Gastrocnemius medialis (tissue), 4 donors: ENCODE results near the gene SKI.

ENCODE experiments used
- POLR2A ChIP-seq, 2 donors: fragments of 450-650 bp; IDR thresholded peaks; one replicate each; pipeline ENCODE4 v1.6.1; 2017; ENCODE audit warnings: antibody characterized with exemption in 2 of 2, mild to moderate bottlenecking in 2 of 2, moderate library complexity in 2 of 2
- TF ChIP-seq, protein P1 (sequence below), 5 experiments: fragments of 450-650 bp in 3 of 5; fragments of 200-600 bp in 2 of 5; sonication (generic) in 2 of 5; IDR thresholded peaks in 4 of 5; conservative IDR thresholded peaks in 1 of 5; 1 replicate in 4 of 5; 2 replicates in 1 of 5; pipeline ENCODE4 v1.5.1; 2016 to 2019; ENCODE audit warnings: antibody characterized with exemption in 5 of 5, mild to moderate bottlenecking in 3 of 5, moderate library complexity in 3 of 5

DNA sequence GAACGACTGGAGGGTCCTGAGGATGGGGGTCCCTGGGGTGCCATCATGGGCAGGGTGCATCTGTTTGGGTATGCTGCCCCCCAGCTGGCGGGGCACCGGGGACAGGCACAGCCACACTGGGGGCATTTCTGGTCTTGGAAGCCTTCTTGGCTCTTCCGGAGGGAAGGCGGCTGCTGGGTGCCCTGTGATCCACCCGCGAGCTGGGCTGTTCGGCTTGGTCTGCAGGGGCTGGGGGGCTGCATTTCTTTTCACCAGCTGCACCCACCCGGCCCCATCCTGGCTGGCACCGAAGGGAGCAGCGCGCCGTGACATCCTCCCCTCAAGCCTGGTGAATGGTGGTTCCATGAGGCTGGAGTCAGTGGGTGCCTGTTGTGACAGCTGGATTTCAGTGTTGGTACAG lies 45.7 kb upstream of the SKI start:
- TF ChIP-seq, protein P1, sequence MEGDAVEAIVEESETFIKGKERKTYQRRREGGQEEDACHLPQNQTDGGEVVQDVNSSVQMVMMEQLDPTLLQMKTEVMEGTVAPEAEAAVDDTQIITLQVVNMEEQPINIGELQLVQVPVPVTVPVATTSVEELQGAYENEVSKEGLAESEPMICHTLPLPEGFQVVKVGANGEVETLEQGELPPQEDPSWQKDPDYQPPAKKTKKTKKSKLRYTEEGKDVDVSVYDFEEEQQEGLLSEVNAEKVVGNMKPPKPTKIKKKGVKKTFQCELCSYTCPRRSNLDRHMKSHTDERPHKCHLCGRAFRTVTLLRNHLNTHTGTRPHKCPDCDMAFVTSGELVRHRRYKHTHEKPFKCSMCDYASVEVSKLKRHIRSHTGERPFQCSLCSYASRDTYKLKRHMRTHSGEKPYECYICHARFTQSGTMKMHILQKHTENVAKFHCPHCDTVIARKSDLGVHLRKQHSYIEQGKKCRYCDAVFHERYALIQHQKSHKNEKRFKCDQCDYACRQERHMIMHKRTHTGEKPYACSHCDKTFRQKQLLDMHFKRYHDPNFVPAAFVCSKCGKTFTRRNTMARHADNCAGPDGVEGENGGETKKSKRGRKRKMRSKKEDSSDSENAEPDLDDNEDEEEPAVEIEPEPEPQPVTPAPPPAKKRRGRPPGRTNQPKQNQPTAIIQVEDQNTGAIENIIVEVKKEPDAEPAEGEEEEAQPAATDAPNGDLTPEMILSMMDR (IDR thresholded peaks at IDR 0.05 in 4 of 5, conservative IDR thresholded peaks at IDR 0.05 in 1 of 5), result no peak
- TF ChIP-seq POLR2A (IDR thresholded peaks at IDR 0.05), result no peak
